ENCODE data around the gene CRISPLD2.
"Not testable (repeated sequence)": the region's sequence is repeated elsewhere in the genome, so short reads cannot be mapped to it uniquely, and the experiment has no call there.

The CRISPLD2 gene

DNA sequence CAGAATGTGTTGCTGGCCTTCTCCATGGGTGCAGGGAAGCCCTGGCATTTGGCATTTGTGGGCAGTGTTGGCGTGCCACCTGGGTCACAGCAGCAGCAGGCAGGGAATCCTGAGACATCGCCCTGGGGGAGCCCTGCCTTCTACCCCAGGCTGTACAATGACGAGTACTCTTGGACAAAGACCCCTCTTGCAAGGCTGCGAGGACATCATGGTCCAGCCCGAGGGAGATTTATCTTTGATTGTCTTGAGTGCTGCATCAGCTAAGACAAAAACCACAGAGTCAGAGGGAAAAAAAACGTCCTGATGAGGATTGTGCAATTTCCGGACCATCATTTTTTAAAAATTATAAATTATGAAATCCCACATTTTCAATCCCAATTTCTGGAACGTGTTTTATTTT lies 3.7 kb downstream of the CRISPLD2 start:
- peak in 1 of 4 experiments; percentile 37 for DNase-seq

DNA sequence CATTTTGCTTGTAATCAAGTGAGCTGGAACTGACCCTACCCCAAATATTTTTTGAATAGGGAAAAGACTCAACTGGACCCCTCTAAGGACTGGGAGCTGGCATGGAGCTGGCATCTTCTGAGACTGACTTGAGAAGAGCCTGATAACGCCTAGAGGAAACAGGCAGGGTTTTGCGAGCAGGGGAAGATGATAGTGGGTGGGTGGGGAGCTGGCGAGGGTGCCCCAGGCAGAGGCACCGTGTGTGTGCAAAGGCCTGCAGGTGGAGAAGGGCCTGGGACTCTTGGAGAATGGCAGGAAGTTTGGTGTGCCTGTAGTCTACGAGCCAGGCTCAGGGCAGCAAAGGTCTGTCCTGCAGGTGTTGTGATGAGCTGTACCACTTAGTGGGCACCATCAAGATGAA lies 4.1 kb downstream of the CRISPLD2 start:
- DNase-seq = no peak

DNA sequence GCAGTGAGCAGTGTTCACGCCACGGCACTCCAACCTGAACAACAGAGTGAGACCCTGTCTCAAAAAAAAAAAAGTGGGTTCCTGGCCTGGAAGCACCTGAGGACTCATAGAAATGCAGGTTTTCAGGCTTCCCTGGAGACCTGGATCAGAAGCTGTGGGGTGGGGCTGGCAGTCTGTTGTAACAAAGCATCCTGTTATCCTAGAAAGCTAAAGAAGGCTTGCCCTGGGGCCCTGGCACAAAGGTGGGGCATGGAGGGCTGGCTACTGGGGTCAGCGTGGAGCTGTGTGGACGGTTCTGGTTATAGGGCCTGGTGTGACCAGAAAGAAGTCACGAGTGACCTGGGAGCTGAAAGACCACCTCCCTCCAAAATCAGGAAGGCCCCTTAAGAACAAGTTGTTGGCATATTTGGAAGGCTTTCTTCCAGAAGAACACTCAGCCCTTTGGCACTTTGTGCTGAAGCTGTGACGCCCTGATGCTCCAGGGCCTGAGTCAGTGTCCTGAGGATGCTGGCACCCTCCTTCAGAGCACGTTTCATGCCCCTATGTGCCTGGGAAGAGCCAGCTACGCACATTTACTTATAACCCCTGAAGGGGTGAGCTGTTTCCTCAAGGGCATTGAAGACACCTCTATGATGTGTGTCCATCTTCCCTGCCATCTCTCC lies 6.2 kb downstream of the CRISPLD2 start:
- no peak for DNase-seq

DNA sequence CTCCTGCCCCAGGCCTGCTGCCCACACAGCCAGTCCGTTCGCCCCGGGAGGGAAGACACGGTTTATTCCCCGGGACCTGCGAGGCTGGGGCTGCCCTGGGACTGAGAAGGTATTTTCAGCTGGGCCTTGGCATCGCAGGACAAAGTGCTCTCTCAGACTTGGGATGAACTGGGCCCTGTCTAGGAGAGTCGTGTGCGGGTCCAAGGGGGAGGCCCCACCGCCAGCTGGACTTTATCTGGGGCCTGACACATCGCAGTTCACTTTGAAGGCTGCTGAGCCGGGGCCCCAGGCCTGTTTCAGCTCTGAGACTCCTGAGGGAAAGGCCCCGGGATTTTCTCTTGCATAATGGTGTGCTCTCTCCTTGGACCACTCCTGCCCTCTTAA lies 6.8 kb downstream of the CRISPLD2 start:
- no peak for DNase-seq

DNA sequence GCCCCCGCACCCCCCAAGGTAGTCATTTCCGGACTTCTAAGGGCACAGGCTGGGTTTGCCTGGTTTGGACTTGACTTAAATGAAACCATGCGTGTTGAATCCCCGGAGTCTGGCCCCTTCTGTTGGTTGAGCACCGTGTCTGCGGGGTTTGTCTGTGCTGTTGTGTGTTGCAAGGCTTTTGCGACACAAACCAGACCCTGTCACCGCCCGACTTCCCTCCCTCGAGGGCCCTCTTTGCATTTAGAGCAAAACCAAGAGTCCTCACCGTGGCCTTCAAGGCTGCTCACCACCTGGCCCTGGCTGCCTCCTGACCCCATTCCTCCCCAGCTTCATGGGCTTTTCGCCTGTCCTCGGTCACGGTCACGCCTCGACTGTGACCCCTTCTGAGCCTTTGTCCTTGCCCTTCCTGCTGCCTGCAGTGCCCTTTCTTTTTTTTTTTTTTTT lies 7.4 kb downstream of the CRISPLD2 start:
- DNase-seq = peak in 3 of 4 experiments; percentile 37 to 67 (median 66)

DNA sequence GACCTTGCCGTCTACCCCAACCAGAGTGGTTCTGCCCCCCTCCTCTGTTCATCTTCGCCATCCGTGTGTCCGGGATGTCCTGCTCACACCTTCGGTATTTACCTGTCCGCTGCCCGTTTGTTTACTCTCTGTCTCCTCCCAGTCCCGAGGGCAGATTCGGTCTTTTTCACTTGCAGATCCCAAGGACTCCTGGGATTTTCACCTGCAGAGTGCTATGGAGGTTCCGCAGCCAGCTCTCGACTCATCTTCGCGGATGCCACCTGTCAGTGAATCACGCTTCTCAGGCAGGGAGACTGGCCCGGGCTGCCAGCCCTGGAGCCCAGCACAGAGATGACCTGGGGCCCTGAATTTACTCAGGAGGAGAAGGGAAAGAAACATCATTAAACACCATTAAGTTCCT lies 8.1 kb downstream of the CRISPLD2 start:
- no peak for DNase-seq

DNA sequence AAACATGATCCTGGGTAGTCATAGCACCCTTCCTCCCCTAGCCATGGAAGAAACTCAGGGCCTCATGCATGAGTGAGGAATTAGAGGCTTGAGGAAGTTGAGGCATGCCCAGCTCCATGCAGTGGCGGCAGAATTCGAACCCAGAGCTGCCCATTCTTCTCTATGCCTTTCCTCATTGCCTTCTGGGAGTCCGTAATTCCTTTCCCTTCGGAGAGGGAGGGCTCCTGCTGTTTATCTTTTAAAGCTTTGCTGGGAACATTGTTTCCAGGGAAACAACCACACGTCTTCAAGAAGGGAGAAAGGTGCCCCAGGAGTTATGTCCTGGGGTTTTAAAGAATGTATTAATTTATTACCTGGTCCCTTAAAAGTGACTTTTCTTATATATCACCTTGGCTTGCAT lies 8.5 kb downstream of the CRISPLD2 start:
- no peak for DNase-seq

DNA sequence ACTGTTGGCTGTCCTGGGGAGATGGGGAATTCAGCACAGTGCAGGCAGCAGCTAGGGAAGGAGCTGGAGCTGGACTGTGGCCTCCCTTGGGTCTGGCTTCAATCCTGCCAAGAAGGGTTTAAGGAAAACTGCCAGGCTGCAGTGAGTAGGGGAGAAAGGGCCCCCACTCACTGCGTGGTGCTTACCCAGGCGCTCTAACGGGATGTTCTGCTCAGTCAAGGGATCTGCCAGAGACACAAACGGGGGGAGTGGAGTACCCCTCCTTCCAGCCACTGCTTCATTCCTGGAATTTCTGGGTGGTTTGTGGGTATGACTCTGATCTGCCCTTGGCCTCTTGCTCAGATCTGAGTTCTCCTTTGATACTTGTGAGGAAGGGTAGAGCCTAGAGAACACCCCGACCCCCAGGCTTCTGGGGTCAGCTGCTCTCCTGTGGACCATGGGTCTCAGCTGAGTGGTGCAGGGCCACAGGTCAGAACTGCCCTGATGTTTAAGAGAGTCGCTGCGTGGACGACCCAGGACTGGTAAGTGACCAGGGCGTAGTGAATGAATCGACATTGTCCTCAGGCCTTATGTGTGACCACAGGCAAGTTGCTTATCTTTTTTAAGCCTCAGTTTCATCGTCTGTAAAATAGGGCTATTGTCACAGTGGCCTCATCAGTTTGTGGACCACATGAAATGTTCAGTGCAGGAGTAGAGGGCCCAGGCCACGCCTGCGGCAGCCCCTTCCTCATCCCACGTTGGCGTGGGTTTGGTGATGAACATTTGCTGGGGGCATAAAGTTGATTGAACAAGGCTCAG lies 9.6 kb downstream of the CRISPLD2 start:
- no peak for DNase-seq

DNA sequence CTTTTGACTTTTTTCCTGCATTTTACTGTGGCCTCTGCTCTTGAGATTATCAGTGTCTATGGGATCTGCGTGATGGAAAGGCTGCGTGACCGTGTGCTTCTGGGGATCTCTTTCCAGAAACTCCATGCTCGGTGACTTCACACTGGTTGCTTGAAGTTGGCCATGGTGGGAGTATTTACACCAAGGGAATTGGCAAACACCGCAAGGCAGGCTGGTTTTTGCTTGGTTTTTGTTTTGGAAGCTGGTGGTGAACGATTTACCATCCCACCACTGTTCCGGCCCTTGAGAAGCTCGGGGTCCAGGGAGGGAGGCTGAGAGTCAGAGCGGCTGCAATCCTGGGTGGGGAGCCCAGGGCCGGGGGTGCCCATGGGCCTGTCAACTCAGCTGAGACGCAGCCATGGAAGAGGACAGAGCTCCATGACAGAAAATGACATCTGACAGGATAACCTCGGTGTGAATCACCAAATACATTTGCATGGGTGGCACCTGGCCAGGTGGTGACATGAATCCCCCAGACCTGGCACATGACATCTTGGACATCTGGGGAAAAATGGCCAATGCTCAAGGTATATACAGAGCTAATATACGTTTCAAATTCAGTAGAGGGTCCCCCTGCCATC lies 11.1 kb downstream of the CRISPLD2 start:
- no peak for DNase-seq

DNA sequence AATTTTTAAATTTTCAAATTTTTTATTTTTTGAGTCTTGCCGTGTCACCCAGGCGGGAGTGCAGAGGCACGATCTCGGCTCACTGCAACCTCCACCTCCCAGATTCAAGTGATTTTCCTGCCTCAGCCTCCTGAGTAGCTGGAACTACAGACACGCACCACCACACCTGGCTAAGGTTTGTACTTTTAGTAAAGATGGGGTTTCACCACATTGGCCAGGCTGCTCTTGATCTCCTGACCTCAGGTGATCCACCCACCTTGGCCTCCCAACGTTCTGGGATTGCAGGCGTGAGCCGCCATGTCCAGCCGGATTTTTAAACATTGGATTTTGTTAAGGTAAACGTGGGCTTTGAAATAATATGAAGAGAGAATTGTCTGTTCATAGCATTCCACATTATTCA lies 11.9 kb downstream of the CRISPLD2 start:
- not testable (repeated sequence) for DNase-seq

DNA sequence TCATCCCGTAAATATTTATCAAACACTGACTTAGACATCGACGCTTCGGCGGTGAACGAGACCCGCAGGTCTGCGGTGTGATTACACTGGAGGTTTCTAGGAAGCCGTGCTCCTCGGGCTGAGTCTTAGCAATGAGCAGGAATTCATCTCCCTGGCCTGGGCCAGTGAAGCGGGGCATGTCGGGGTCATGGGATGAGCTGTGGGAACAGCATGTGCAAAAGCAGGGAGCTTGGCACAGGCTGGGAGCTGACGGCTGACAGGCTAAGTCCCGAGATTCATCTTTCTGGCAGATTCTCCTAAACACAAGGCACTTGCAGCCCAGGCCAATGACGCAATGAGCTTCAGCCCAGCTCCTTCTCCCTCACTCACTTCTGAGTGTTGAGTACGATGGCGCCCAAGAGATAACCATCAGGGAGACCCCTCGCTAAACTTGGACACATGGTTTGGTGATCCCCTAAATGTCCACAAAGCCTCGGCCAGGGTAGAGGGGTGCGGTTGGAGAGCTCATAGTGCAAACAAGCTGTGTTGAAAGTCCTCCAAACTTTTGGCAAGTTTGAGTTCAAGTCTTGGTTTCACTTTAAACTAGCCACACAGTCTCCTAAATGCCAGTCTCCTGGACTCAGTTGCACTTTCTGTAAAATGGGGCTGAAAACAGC lies 12.8 kb downstream of the CRISPLD2 start:
- DNase-seq = no peak

DNA sequence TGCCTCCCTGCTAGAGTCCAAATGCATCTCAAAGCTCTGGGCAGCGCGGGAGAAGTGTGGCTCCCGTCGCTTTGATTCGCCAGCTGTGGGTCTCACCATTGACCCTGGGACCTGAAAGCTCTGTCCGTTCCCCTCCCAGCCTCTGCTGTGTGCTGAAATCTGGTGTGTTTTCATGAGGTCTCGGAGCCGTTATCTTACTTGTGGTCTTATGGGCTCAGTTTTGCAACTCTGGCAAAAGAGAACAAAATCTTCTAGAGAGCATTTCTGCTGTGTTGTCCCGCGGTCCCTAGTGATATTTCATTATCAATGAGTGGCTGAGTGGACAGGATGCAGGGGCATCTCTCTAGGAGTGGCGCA lies 13.3 kb downstream of the CRISPLD2 start:
- DNase-seq = no peak

DNA sequence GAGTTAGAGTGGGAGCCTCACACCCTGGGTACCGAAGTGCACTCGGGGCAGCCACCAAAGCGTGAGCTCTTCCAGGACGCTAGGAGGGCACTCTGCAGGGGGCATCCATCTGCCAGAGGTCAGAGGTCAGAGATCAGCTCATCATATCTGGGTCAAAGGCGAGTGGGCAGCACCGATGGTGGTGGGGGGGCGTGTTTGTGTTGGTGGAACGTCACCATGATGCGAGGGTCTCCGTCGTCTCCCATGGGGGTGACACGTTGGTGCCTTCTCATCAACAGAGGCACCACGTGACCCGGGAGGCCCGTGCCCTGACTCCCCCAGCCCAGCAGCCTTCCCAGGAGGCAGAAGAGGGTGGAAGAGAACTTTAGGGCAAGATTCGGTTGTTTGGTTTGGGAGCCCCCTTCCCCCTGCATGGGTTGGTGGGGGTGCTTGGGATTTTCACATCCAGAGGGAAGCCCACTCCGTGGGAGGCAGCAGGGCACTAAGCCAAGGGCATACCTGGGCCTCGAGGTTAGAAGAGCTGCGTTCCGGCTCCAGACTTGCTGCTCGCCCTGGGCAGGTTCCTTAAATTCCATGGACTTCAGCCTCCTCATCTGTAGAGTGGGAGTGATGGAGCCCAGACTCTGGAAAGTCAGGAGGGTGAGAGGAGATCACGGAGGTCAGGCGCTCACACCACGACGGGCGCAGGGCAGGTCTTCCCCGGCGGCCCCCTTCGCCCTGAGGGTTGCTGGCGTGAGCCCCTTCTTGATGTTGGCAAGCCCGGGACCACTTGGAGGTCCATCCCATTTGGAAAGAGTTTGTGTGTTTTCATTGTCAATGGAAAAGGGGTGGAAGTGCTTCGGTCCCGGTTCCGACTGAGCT lies 14.0 kb downstream of the CRISPLD2 start:
- DNase-seq = no peak

DNA sequence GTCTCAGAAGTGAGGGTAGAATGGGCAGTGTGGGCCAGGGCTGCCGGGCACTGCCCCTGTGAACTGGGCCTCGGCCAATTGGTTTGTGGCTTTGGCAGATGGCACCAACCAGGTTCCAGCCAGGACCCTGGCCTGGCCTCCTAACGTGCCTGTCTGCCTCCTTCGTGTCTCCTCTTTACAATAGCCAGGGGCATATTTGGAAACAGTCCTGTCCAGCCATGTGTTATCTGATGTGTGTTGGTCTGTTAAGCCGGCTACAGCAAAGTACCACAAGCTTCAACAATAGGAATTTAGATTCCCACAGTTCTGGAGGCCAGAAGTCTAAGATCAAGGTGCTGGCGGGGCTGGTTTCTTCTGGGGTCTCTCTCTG lies 14.6 kb downstream of the CRISPLD2 start:
- no peak for DNase-seq

DNA sequence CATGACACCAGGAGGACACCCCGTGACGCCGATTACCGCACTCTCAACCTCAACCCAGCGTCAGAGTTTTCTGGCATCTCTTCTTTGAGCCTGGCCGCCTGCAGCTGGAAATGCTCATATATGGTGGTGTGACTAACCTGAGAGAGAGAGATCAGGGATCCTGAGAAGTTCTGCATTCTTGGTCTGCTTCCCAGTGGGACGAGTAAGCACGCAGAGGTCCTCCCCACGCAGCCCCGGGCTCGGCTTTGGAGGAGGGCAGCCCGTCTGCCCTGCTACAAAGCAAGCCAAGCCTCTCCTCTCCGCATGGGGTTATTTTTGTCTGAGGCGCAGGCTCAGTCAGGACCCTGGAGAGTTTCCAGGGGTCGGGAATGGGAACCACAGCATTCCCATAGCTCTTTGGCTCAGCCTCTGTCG lies 16.5 kb downstream of the CRISPLD2 start:
- peak in 1 of 4 experiments; percentile 24 for DNase-seq

DNA sequence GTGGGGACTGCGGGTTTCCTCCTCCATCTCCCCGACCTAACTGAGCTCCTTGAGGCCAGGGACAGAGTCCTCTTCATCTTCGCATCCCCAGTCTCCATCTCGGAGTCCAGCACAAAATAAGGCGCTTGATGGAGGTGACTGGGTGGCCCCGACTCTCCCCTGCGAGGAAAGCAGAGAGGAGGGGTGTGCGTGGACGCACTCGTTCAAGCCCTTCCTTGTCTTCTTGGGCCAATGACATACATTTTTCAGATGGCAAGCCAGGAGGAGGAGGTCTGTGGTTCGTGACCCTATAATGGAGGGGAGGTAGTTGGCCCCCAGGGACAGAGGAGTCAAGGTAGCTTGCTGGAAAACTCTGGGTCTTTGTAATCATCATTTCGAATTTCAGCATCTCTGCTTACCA lies 17.2 kb downstream of the CRISPLD2 start:
- DNase-seq = no peak

DNA sequence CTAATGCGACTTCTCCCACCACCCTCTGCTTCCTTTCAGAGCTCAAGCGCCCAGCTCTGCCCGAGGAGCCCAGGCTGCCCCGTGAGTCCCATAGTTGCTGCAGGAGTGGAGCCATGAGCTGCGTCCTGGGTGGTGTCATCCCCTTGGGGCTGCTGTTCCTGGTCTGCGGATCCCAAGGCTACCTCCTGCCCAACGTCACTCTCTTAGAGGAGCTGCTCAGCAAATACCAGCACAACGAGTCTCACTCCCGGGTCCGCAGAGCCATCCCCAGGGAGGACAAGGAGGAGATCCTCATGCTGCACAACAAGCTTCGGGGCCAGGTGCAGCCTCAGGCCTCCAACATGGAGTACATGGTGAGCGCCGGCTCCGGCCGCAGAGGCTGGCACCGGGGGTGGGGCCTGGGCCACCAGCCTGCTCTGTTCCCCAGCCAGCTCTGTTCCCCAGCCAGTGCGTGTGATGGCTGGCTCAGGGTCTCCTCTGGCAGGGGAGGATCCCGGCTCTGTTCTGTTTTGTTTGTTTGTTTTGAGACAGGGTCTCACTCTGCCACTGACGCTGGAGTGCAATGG lies 18.7 kb downstream of the CRISPLD2 start:
- no peak for DNase-seq

DNA sequence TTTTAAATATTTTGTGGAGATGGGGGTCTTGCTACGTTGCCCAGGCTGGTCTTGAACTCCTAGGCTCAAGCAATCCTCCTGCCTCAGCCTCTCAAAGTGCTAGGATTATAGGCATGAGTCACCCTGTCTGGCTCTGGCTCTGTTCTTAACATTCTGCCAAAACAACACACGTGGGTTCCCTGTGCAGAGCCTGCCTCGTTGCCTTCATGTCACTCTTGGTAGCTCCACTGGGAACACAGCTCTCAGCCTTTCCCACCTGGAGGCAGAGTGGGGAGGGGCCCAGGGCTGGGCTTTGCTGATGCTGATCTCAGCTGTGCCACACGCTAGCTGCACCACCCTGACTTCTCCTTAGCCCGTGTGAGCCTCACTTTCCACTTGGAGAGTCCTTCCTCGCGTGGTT lies 19.3 kb downstream of the CRISPLD2 start:
- DNase-seq = no peak

DNA sequence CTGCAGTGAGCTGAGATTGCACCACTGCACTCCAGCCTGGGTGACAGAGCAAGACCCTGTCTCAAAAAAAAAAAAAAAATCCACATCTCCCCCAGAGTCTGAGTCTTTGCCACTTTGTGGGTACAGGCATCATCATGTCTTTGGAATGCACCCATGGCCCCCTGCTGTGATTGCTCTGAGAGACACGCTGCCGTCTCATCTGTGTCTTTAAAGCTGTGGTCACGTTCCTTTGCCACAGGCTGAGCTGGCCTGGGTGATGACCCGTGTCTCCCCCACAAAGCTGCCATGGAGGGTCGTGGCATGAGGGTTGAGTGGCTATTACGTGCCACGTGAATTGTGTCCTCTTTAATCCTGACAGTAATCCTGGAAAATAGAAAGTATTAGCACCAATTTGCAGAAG lies 20.2 kb downstream of the CRISPLD2 start:
- DNase-seq = no peak

DNA sequence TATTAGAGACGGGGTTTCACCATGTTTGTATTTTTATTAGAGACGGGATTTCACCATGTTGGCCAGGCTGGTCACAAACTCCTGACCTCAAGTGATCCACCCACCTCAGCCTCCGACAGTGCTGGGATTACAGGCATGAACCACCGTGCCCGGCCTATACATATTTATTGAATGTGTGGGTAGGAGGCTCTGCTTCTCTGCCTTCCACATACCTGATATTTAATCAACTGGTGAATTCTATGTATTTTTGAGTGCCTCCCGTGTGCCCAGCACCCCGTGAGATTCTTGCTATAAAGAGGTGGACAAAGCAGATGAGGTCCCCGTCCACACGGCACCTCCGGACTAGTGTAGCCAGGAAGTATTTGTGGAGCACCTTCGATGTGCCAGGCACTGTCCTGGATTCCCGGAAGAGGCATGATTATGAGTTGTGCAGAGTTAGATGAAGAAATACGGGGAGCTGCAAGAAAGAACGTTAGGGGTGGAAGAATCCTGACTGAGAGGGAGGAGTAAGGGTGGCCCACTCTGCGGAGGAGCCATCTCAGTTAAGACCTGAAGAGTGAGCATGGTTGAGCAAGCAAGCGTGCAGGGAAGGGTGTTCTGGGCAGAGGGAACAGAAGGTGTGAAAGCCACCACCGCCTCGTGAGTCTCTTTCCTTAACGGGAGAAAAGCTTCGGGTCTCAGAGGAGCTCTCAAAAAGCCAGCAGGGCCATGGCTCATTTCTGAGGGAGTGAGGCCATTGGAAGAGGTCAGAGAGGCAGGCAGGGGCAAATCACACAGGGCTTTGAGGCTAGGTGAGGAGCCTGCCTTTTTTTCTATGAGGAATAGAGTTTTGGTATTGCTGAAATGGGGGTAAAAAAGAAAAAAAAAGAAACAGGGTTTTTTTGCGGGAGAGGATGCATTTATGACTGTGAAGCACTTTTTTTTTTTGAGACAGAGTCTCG lies 21.2 kb downstream of the CRISPLD2 start:
- DNase-seq = no peak

DNA sequence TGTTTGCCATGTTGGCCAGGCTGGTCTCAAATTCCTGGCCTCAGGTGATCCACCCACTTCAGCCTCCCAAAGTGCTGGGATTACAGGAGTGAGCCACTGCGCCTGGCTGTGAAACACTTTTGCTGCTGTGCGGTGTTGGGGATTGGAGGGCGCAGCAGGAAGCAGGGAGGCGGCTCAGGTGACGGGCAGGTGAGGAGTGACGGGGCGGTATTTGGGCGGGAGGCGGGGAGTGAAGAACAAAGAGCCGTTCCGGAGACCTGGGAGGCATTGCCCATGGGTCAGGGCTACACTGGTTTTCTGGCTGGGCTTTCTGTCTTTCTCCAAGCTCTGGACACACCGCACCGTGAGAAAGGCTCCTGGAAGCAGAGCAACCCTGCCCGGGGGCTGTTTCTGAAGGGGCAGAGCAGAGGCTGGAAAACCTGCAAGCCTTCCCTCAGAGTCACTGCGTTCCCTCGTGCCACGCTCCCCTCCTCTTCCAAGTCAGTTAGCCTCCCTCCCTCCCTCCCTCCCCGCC lies 22.1 kb downstream of the CRISPLD2 start:
- no peak for DNase-seq

Measured in suppressor macrophage (primary cell).